Astrocyte of the spinal cord (primary cell): ENCODE results near the gene SMG6.
"Not testable (repeated sequence)": the region's sequence is repeated elsewhere in the genome, so short reads cannot be mapped to it uniquely, and the experiment has no call there.

Experiments used
- DNase-seq: peaks from one replicate; pipeline ENCODE4 v3.0.0; 2011; ENCODE audit warnings: low read depth, low spot score
- H3K4me3 ChIP-seq: 2 replicates; pipeline ENCODE4 v1.5.1; 2011; ENCODE audit warnings: low read depth, mild to moderate bottlenecking, low read length, moderate library complexity
- in situ Hi-C: cut with HindIII; loops from 2 replicates; pipeline ENCODE4 v1.10.0; 2017; ENCODE audit warnings: low sequenced_read_pairs
- TF ChIP-seq, protein P1 (sequence below): IDR thresholded peaks from 2 replicates; pipeline ENCODE4 v1.5.1; 2012; ENCODE audit warnings: low read depth, mild to moderate bottlenecking, low read length, inconsistent platforms

The SMG6 gene

GRCh38 chr17:2331303-2331702, 27.7 kb upstream of the SMG6 start:
- DNase-seq = no peak
- in situ Hi-C loops = no loop called here
- no peak overlapping the region for H3K4me3 ChIP-seq
- TF ChIP-seq, protein P1, sequence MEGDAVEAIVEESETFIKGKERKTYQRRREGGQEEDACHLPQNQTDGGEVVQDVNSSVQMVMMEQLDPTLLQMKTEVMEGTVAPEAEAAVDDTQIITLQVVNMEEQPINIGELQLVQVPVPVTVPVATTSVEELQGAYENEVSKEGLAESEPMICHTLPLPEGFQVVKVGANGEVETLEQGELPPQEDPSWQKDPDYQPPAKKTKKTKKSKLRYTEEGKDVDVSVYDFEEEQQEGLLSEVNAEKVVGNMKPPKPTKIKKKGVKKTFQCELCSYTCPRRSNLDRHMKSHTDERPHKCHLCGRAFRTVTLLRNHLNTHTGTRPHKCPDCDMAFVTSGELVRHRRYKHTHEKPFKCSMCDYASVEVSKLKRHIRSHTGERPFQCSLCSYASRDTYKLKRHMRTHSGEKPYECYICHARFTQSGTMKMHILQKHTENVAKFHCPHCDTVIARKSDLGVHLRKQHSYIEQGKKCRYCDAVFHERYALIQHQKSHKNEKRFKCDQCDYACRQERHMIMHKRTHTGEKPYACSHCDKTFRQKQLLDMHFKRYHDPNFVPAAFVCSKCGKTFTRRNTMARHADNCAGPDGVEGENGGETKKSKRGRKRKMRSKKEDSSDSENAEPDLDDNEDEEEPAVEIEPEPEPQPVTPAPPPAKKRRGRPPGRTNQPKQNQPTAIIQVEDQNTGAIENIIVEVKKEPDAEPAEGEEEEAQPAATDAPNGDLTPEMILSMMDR = no peak

DNA sequence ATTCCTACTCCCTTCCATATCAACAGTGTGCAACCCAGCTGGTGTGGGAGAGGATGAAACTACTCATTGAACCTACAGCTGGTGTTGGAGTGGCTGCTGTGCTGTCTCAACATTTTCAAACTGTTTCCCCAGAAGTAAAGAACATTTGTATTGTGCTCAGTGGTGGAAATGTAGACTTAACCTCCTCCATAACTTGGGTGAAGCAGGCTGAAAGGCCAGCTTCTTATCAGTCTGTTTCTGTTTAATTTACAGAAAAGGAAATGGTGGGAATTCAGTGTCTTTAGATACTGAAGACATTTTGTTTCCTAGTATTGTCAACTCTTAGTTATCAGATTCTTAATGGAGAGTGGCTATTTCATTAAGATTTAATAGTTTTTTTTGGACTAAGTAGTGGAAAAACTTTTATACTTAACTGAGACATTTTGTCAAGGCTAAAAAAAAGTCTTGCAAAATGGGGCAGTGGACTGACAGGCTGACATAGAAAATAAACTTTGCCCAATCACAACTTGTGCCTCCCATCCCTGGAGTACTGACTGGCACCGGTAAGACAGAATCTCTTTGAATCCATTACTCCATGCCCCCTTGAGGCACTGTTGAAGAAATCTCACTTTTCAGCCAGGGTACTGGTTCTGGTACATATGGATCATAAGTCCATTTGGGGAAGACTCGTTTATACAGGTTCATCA, 20.2 kb upstream of the SMG6 start:
- TF ChIP-seq, protein P1 = no peak
- no peak overlapping the region for H3K4me3 ChIP-seq
- DNase-seq = no peak
- in situ Hi-C loops = no loop called here

DNA sequence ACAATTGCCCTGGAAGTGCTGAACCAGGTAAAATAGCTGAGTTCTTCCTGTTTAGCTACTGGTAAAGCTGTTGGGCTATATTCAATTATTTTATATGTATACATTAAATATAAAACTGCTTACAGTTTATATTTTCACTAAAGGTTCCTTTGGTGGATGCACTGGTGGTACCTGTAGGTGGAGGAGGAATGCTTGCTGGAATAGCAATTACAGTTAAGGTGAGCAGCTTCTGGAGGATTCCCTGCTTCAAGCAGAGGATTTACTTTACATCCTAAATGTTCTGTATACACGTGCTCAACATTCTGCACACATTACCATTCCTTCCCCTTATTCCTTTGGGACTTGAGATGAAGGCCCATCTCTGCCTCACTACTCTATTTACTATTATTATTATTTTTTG, 17.8 kb upstream of the SMG6 start:
- no peak overlapping the region for H3K4me3 ChIP-seq
- TF ChIP-seq, protein P1 = no peak
- in situ Hi-C loops = no loop called here
- no peak for DNase-seq

- TF ChIP-seq, protein P1 = no peak
- H3K4me3 ChIP-seq = no peak overlapping the region
- in situ Hi-C loops = no loop called here
- no peak for DNase-seq
Observed at GRCh38 chr17:2319051-2319450, 15.5 kb upstream of the SMG6 start.

- TF ChIP-seq, protein P1 = no peak
- in situ Hi-C loops = no loop called here
Observed at GRCh38 chr17:2317796-2318195, 14.2 kb upstream of the SMG6 start.

DNA sequence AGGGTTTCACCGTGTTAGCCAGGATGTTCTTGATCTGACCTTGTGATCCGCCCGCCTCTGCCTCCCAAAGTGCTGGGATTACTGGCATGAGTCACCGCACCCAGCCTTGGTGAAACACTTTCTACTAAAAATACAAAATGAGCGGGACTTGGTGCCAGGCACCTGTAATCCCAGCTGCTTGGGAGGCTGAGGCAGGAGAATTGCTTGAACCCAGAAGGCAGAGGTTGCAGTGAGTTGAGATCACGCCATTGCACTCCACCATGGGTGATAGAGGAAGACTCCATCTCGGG, 13.3 kb upstream of the SMG6 start:
- H3K4me3 ChIP-seq, in situ Hi-C loops, DNase-seq: not testable (repeated sequence)

More at GRCh38 chr17:2317796-2318195, 14.2 kb upstream of the SMG6 start:
- no peak overlapping the region for H3K4me3 ChIP-seq
- no peak for DNase-seq

GRCh38 chr17:2312736-2313135, 9.2 kb upstream of the SMG6 start:
- in situ Hi-C loops = no loop called here
- no peak for DNase-seq
- TF ChIP-seq, protein P1 = no peak
- no peak overlapping the region for H3K4me3 ChIP-seq
